HEK293T (cell line): Measurements from ENCODE around the gene CRYBG1.

Source experiments
- ARNT ChIP-seq: fragments of 450-650 bp; IDR thresholded peaks from 2 replicates; pipeline ENCODE4 v1.6.1; 2017; ENCODE audit warnings: mild to moderate bottlenecking
- BHLHE40 ChIP-seq: fragments of 450-650 bp; IDR thresholded peaks from 2 replicates; pipeline ENCODE4 v1.6.1; 2016; ENCODE audit warnings: mild to moderate bottlenecking, moderate library complexity, borderline replicate concordance
- CTBP1 ChIP-seq: fragments of 450-650 bp; IDR thresholded peaks from 2 replicates; pipeline ENCODE4 v1.6.1; 2016; ENCODE audit warnings: borderline replicate concordance
- ELF4 ChIP-seq: fragments of 450-650 bp; IDR thresholded peaks from 2 replicates; pipeline ENCODE4 v1.6.1; 2017; ENCODE audit warnings: antibody characterized with exemption
- FOXA1 ChIP-seq: fragments of 450-650 bp; IDR thresholded peaks from 2 replicates; pipeline ENCODE4 v1.6.1; 2016; ENCODE audit warnings: mild to moderate bottlenecking
- FOXK2 ChIP-seq: fragments of 450-650 bp; IDR thresholded peaks from 2 replicates; pipeline ENCODE4 v1.6.1; 2016; ENCODE audit warnings: mild to moderate bottlenecking
- FOXM1 ChIP-seq: fragments of 450-650 bp; IDR thresholded peaks from 2 replicates; pipeline ENCODE4 v1.6.1; 2017; ENCODE audit warnings: mild to moderate bottlenecking, borderline replicate concordance
- HDGF ChIP-seq: fragments of 450-650 bp; IDR thresholded peaks from 2 replicates; pipeline ENCODE4 v1.6.1; 2017; ENCODE audit warnings: antibody characterized with exemption, borderline replicate concordance
- NFRKB ChIP-seq: fragments of 450-650 bp; IDR thresholded peaks from 2 replicates; pipeline ENCODE4 v1.6.1; 2016; ENCODE audit warnings: mild to moderate bottlenecking, moderate library complexity
- SUZ12 ChIP-seq: fragments of 450-650 bp; IDR thresholded peaks from 2 replicates; pipeline ENCODE4 v1.6.1; 2016; ENCODE audit warnings: mild to moderate bottlenecking
- TARDBP ChIP-seq: fragments of 450-650 bp; IDR thresholded peaks from 2 replicates; pipeline ENCODE4 v1.6.1; 2016
- ZNF384 ChIP-seq: fragments of 450-650 bp; IDR thresholded peaks from 2 replicates; pipeline ENCODE4 v1.6.1; 2016
- TF ChIP-seq, protein P1 (sequence below): fragments of 450-650 bp; IDR thresholded peaks from 2 replicates; pipeline ENCODE4 v1.6.1; 2016

DNA sequence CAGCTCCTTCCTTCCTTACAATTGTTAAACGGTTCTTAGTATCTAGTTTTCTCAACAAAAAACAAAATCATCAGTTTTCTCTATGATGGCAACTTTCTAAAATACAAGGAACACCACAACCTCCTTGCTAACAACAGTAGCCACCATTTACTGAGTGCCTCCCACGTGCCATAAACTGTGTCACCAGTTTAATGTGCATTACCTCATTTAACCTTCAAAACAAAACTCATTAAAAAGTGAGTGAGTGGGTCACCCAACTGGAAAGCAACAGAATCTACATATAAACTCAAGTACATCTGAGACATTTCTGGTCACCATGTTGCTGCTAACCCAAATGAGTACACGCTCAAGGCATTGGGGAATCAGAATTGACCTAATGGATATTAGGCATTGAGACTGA lies 257.8 kb downstream of the CRYBG1 start:
- TF ChIP-seq FOXM1: no peak
- TF ChIP-seq TARDBP: no peak
- TF ChIP-seq, protein P1, sequence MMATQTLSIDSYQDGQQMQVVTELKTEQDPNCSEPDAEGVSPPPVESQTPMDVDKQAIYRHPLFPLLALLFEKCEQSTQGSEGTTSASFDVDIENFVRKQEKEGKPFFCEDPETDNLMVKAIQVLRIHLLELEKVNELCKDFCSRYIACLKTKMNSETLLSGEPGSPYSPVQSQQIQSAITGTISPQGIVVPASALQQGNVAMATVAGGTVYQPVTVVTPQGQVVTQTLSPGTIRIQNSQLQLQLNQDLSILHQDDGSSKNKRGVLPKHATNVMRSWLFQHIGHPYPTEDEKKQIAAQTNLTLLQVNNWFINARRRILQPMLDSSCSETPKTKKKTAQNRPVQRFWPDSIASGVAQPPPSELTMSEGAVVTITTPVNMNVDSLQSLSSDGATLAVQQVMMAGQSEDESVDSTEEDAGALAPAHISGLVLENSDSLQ: no peak
- TF ChIP-seq SUZ12: no peak
- TF ChIP-seq BHLHE40: no peak
- no peak for TF ChIP-seq FOXA1
- TF ChIP-seq ZNF384: no peak
- TF ChIP-seq NFRKB: no peak
- TF ChIP-seq ELF4: no peak
- no peak for TF ChIP-seq ARNT
- no peak for TF ChIP-seq FOXK2
- no peak for TF ChIP-seq CTBP1
- TF ChIP-seq HDGF: no peak
